ENCODE results near the gene AP1S3. TPM values are rescaled to one million over a fixed set of nuclear protein-coding genes. Genes with fewer than 3 reads are reported as not detected.

The AP1S3 gene
- total RNA-seq, 2 donors from 2014 or later, result 5.6 to 6.9 TPM

- H3K9me3 ChIP-seq (ENCODE audit: control insufficient read depth, low read length), result no peaks in the 10 kb centered on the region
- H3K4me3 ChIP-seq (ENCODE audit: low read length), result no peak overlapping the region
- WGBS, 2 experiments (ENCODE audit: insufficient coverage in 1 of 2, insufficient read length in 1 of 2), result 81 to 90% methylated on average over 2 to 6 of the region's 8 CpGs
- no peaks in the 10 kb centered on the region for H3K36me3 ChIP-seq (ENCODE audit: control insufficient read depth, insufficient read depth, low read length)
- Mint-ChIP-seq H3K4me1 (peaks cover 20% of the 10 kb centered on the region), H3K4me3 (no peak overlapping the region), H3K27me3 (ENCODE audit: insufficient read depth) (peaks cover 8% of the 10 kb centered on the region), H3K9me3 (no peaks in the 10 kb centered on the region), H3K27ac (peak overlapping the region; percentile 64), H3K36me3 (ENCODE audit: low read depth) (no peaks in the 10 kb centered on the region)
- no peaks in the 10 kb centered on the region for H3K27me3 ChIP-seq (ENCODE audit: control insufficient read depth, insufficient read depth, low read length, poor library complexity, severe bottlenecking)
- no peak for DNase-seq
- H3K9ac ChIP-seq (ENCODE audit: extremely low read depth, low read length, poor library complexity, severe bottlenecking), result no peak overlapping the region
- no peak overlapping the region for H3K27ac ChIP-seq (ENCODE audit: low read depth, low read length)
- no peak for TF ChIP-seq CTCF (conservative IDR thresholded peaks at IDR 0.05)
- no peaks in the 10 kb centered on the region for H3K4me1 ChIP-seq (ENCODE audit: control insufficient read depth, insufficient read depth, low read length)
Measured at GRCh38 chr2:223832241-223832903, 5.0 kb downstream of the AP1S3 start.

DNA sequence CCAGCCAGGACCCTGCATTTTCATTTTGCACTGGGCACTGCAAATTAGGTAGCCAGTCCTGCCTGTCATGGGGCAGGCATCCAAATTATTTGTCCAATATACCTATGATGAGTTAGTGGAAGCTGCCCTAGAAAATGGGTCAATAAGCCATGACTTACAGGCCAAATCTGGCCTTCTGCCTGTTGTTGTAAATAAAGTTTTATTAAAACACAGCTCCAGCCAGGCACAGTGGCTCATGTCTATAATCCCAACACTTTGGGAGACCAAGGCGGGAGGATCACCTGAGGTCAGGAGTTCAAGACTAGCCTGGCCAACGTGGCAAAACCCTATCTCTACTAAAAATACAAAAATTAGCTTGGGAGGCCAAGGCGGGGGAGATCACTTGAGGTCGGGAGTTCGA lies 8.3 kb downstream of the AP1S3 start:
- no peaks in the 10 kb centered on the region for H3K27me3 Mint-ChIP-seq (ENCODE audit: insufficient read depth)
- no peak for DNase-seq
- no peak overlapping the region for H3K4me3 ChIP-seq (ENCODE audit: low read length)
- H3K4me1 Mint-ChIP-seq, result peaks cover 10% of the 10 kb centered on the region
- H3K27ac ChIP-seq (ENCODE audit: low read depth, low read length), result no peak overlapping the region
- no peaks in the 10 kb centered on the region for H3K36me3 Mint-ChIP-seq (ENCODE audit: low read depth)
- H3K27me3 ChIP-seq (ENCODE audit: control insufficient read depth, insufficient read depth, low read length, poor library complexity, severe bottlenecking), result no peaks in the 10 kb centered on the region
- H3K4me1 ChIP-seq (ENCODE audit: control insufficient read depth, insufficient read depth, low read length), result no peaks in the 10 kb centered on the region
- no peaks in the 10 kb centered on the region for H3K9me3 Mint-ChIP-seq
- H3K9me3 ChIP-seq (ENCODE audit: control insufficient read depth, low read length), result no peaks in the 10 kb centered on the region
- H3K4me3 Mint-ChIP-seq, result no peak overlapping the region
- 82 to 93% methylated on average over 2 to 5 of the region's 5 CpGs for WGBS, 2 experiments (ENCODE audit: insufficient coverage in 1 of 2, insufficient read length in 1 of 2)
- no peak for TF ChIP-seq CTCF (conservative IDR thresholded peaks at IDR 0.05)
- H3K27ac Mint-ChIP-seq, result no peak overlapping the region
- no peak overlapping the region for H3K9ac ChIP-seq (ENCODE audit: extremely low read depth, low read length, poor library complexity, severe bottlenecking)
- H3K36me3 ChIP-seq (ENCODE audit: control insufficient read depth, insufficient read depth, low read length), result no peaks in the 10 kb centered on the region

DNA sequence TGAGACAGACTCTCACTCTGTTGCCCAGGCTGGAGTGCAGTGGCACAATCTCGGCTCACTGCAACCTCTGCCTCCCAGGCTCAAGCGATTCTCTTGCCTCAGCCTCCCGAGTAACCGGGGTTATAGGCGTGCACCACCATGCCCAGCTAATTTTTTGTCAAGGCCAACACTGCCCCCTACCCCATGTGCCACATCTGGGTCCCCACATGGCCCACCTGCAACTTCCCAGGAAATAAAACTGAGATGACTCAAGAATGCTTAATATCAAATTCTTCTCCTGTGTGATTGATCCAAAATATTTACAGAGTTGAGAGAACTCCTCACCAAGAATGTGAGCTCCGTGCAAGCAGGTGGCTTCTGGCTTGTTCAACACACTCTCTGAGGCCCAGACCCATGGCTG lies 9.1 kb downstream of the AP1S3 start:
- no peak overlapping the region for H3K4me3 ChIP-seq (ENCODE audit: low read length)
- WGBS, 2 experiments (ENCODE audit: insufficient coverage in 1 of 2, insufficient read length in 1 of 2), result 86 to 91% methylated on average over 2 to 6 of the region's 6 CpGs
- no peaks in the 10 kb centered on the region for H3K36me3 ChIP-seq (ENCODE audit: control insufficient read depth, insufficient read depth, low read length)
- Mint-ChIP-seq H3K4me1 (peaks cover 10% of the 10 kb centered on the region), H3K4me3 (no peak overlapping the region), H3K27me3 (ENCODE audit: insufficient read depth) (no peaks in the 10 kb centered on the region), H3K27ac (no peak overlapping the region), H3K9me3 (no peaks in the 10 kb centered on the region), H3K36me3 (ENCODE audit: low read depth) (no peaks in the 10 kb centered on the region)
- peak; percentile 32 for TF ChIP-seq CTCF (conservative IDR thresholded peaks at IDR 0.05)
- no peak for DNase-seq
- no peak overlapping the region for H3K9ac ChIP-seq (ENCODE audit: extremely low read depth, low read length, poor library complexity, severe bottlenecking)
- no peaks in the 10 kb centered on the region for H3K27me3 ChIP-seq (ENCODE audit: control insufficient read depth, insufficient read depth, low read length, poor library complexity, severe bottlenecking)
- H3K27ac ChIP-seq (ENCODE audit: low read depth, low read length), result no peak overlapping the region
- H3K9me3 ChIP-seq (ENCODE audit: control insufficient read depth, low read length), result no peaks in the 10 kb centered on the region
- no peaks in the 10 kb centered on the region for H3K4me1 ChIP-seq (ENCODE audit: control insufficient read depth, insufficient read depth, low read length)

Data from endodermal cell (in vitro differentiated cells).